HG02759 (cell line): ENCODE results near the gene TMEM202.
"Not testable (repeated sequence)": the region's sequence is repeated elsewhere in the genome, so short reads cannot be mapped to it uniquely, and the experiment has no call there.

Source experiments
- ATAC-seq: cut with Tn5 transposase; IDR thresholded peaks from one replicate; pipeline ENCODE4 v1.9.1; 2021; ENCODE audit warnings: mild to moderate bottlenecking, moderate library complexity; ENCODE audit not compliant: unreplicated experiment

The TMEM202 gene, protein sequence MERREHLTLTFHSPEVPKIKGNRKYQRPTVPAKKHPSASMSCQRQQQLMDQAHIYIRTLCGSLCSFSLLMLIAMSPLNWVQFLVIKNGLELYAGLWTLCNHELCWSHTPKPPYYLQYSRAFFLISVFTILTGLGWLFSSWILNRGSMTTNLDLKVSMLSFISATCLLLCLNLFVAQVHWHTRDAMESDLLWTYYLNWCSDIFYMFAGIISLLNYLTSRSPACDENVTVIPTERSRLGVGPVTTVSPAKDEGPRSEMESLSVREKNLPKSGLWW

DNA sequence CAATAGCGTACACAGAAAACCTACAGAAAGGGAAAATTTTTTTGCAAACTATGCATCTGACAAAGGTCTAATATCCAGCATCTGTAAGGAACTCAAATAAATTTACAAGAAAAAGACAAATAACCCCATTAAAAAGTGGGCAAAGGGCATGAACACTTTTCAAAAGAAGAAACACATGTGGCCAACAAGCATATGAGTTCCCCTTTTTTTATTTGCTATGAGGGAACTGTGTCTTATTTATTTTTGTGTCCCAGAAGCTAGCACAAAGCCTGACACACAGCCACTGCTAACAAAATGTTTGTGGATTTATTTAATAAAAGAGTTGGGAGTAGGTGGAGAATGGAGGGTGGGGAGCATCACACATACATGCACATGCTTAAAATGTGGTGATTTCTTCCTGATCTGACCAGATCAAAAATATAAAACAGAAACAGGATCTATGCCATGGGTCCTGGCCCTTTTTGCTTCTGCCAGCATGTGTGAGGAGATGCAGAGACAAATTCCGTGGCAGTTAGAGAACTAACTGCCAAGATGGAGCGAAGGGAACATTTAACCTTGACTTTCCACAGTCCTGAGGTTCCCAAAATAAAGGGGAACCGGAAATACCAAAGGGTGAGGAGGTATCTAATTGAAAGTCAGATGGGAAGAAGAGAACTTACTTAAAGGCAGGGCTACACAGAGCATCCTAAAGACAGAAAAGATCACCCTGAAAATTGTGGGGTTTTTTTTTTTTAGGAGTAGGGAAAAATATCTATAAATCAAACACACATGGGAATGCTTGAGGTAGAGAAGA is at the start of gene TMEM202:
TMEM202 (plus strand) TSS at position 510 of the 793 bp plus-strand sequence; CDS start at position 532, 22 bp downstream.
- ATAC-seq, result no peak

DNA sequence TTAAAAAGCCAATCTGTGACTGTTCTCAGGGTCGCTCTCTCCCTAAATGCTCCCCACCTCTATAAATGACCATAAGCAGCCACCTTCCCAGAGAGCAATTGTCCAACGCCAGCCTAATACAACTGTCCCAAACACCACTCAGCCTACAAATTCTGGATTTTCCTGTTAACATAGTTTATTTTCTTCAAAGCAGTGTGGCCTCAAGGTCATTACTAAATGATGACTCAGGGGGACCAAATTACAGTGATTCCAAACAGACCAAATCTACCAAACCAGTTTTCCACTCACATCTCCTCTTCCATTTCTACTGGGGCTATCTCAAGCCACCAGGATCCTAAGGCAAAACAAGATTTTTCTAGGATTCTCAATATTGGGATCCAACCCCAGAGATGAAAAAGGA is 44.8 kb upstream of the TMEM202 start:
- ATAC-seq, result no peak

DNA sequence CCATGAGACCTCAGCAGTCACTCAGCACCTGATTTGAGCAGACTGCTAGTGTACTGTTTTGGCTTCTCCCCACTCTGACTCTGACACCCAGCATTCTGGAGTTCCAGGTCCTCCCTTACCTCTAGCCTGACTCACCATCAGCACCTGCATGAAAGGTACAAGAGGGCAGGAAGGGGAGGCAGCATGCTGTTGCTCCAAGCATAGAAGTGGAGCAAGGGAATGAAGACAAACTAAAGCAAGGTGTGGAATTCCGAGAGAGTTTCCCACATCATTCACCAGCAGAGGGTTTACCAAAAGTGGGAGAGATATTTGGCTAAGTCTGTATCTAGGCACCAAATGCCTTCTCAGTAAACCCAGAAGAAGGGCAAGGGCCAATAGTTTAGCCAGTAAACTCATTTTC is 43.6 kb upstream of the TMEM202 start:
- no peak for ATAC-seq

DNA sequence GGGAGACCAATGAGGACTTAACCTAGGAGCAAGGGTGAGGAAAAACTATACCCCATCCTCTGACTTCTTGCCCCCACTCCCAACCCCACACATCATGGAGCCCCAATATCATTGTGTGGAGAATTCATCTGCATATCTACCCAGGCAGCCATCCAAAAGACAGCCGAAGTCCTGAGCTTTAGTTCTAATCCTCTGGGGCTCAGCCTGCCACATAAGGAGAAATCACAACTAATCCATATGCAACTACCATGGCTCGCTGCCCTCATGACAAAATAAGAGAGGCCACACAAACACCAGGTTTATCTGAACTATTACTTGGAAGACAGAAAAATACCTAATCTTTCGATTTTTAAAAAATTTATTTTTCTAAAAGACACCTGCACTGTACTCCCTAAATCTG is 40.0 kb upstream of the TMEM202 start:
- ATAC-seq, result no peak

DNA sequence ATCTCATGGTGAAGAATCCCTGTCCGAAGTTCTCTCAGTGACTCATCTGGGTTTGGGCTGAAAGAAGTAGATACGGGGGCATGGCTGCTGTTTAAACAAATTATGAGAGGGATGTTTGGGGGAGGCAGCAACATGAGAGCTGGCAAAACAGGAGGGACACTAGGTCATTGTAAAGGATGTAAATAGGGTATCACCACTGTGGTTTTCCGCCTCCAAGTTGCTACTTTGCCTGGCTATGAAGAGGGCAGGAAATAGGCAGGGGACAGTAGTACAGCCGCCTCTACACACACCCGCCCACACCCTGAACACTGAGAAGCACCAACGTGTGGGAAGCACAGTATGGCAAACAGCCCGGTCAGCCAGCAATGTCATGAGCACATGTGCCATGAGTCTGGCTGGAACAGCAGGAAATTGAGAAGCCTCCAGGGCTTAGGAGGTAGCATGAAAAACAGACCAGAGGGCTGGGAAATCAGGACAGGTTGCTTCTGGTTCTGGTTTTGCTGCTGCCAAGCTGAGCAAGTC is 39.4 kb upstream of the TMEM202 start:
- no peak for ATAC-seq

DNA sequence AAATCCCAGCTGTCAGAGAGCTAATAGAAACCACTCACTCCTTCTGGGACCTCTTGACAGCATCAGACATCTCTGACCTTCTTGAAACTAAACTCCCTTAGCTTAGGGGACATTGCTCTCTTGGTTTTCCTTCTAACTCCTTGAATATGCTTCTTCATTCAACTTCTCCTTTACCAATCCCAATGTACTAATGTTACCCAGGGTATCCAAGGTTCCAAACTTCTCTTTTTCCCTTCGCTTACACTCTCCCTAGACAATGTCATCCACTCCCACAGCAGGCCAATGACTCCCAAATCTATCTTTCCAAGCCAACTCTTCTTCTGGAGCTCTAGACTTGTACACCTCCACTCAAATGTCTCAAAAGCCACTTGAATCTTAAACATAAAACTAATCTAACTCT is 36.9 kb upstream of the TMEM202 start:
- ATAC-seq, result no peak

DNA sequence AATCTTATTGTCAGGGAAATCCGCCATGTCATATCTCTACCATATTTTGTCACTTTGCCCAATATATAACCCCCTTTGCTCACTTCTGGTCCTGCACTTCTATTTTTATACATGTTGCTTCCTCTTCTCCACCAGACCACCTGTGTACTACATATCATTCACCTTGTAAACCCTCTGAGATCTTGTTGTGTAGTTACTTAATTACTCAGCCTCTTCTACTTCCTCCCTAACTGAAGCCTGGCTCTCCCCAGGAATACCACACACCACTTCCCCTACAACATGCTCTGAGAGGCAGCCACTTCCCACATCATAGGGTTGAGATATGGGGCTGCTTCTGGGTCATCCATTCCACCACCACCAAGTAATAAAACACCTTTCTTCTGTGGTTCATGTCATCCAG is 32.3 kb upstream of the TMEM202 start:
- ATAC-seq, result peak; percentile 88

DNA sequence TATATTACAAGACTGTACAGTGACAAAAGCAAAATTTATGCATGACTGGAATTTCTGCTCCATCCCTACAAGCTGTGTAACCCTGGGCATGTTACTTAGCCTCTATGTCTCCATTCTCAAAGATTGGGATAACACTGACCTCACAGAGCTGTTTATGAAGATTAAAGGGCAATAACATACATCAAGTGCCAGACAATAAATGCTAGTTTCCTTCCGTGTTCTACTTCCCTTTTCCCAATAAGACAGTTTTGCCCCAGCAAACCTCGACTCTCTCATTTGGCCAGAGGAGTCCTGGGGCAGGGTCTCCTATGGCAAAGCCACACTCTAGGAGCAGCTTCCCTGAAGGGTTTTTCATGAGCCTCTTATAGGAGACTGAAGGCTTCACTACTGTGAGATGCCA is 29.8 kb upstream of the TMEM202 start:
- ATAC-seq, result no peak

DNA sequence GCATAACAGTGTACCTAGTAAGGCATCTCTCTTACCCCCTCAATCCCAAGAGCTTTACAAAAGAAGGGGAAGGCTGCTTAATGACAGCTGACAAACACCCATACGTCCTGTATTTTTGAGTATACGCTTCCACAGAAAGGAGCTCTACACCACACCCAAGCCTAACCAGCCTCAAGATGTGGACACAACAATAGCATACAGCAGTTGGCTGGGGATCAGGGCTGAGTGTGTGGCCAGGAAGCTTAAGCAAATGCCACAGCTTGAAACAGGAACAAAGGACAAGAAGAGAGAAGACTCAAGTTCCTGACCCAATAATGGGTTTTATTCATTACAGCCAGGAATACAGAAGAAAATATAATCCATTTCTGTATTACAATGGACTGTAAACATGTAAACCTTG is 29.2 kb upstream of the TMEM202 start:
- ATAC-seq, result no peak

DNA sequence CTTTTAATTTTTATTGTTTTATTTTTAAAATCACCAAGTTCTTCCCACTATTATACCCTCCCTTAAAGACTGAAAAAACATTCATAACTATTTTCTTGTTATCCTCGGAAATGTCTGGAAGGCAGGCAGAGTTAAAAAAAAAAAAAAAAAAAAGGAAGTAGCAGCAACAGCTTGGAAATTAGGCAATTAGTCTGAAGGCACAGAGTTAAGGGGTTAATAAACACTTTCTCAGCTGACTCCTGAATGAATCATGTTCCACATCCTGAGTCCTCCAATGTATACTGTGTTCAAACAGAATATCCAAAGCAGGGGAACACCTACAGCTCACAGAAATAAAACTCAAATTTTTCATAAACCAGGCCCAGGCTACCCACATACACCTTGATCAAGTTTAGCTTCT is 28.1 kb upstream of the TMEM202 start:
- no peak for ATAC-seq

DNA sequence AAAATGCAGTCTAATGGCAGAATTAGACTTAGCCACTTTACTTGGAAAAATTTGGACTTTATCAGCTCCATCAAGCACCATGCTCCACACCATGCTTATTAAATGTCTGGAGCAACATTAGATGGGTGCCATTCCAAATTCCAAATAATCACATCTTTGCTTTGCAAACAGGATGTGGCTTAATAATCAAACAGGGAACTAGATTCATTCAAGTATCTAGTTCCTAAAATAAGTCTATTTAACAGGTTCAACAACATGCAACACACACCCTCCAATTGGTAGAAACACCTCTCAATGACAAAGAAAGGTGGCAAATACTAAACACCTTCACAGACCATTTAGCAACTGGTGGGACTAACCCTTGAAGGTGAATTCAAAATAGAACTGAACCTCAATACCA is 25.7 kb upstream of the TMEM202 start:
- ATAC-seq, result no peak

DNA sequence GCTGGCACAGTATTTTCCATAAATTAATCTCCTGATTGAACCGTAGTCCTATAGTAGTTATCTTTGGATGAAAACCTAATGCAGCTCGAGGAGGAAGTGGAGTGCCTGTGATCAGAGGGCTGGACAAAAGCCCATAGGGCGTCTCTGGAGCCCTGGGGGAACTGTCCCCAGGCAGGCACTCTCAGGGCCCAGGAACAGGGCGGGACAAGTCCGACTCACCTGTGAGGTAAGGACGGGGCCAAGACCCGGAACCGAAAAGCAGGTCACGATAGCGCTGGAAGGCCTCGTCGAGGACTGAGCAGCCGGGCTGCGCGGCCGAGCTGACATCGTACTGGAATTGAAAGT is 22.6 kb upstream of the TMEM202 start:
- peak; percentile 52 for ATAC-seq

DNA sequence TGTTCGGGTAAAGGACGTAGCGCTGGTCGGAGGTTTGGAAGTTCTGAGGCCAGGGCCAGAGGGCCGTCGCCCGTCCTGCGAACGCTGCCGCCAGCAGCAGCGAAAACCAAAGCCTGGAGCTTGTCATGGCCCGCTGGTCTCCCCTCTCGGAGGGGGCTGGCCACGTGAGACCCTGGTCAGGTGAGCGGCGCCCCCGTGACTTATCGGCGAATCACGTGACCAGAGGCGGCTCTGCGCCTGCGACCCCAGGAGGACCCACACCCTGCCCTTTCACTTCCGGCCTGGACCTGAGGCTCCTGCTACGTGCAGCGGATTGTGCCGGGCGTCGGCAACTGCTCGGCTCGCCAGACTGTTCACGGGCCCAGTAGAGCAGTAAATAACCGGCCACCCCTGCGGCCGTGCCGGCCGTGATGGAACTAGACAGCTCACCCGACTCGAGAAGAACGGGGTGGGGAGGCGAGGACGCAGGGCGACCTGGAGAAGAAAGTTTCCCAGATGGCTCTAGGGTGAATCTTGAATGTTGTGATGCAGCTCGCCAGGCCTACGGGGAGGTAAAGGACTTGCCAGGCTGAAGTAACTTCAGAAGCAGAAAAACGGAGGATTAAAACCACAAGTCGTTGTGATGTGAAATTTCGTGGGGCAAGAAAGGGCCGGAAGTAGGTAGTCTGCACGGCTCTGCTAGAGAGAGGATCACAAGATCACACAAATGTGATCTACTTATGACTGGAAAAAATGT is 22.1 kb upstream of the TMEM202 start, which contains the start of gene HEXA:
HEXA (minus strand) TSS at position 169 of the 736 bp plus-strand sequence; CDS start at position 127, 42 bp downstream.
- ATAC-seq, result peak; percentile 91

DNA sequence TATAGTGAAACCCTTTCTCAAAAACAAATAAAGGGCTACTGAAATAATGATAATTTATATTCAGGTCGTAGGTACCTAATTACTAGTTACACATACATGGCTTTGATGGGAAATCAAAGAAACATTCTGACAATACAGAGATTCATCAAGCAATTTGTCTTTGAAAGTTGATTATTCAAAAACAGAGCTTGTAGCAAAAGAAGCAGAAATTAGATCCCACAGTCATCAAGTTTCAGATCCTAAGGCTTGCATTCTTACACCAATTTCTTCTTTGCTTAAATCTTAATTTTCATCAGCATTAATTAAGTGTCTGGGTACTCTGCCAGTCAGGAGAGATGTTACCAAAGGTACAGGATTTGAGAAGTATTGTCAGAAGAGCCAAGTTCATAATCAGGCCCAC is 20.8 kb upstream of the TMEM202 start:
- ATAC-seq, result no peak

DNA sequence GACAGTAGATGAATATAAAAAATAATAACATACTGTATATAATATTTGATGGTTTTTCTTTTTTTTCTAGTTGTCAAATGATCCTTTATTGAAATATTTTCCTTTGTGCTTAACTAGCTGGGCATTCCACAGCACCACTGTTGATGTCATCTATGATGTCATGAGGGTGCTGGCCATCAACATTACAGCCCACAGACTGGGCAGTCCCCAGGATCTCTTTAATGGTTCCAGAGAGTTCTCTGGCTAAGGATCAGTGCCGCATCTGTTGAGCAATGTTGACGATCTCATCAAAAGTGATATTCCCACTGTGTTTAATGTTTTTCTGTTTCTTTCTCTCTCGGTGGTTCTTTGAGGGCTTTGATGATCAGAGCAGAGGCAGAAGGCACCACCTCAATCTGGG is 19.0 kb upstream of the TMEM202 start:
- not testable (repeated sequence) for ATAC-seq

DNA sequence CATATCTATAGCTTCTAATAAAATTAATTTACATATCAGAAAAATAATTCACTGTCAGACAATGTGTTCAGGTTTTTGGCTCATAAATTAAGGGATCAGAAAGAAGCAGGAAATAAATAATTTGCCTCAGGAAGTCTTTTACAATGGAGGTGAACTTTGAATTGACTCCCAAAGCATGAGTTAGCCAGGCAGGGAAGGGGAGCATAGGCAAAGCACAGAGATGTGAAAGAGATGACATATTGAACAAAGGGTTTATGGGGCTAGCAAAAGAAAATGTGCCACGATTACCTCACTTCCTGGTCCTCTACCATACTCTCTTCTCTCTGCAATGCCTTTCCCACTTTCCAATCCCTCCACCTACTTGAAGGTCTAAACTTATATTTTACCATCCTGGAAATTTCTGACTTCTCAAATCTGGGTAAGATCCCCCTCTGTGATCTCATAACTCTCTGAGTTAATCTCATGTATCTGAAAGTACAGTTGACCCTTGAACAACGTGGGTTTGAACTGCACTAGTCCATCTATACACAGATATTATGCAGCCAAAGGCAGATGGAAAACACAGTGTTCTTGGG is 18.2 kb upstream of the TMEM202 start:
- no peak for ATAC-seq

DNA sequence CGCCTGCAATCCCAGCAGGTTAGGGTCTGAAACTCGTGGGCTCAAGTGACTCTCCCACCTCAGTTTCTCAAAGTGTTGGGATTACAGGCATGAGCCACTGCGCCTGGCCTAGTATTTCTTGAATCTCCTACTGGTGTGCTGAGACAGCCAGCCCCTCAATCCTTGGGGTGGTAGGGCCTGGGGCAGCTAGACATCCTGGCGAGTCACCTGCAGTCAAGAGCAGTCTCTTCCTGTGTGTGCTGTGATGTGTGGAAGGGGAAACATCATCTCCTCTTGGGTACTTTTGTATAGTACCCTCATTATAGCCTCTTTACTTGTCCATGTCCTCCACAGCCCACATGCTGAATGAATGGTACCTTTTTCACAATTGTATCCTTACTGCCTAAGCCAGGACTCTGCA is 17.4 kb upstream of the TMEM202 start:
- ATAC-seq, result no peak

DNA sequence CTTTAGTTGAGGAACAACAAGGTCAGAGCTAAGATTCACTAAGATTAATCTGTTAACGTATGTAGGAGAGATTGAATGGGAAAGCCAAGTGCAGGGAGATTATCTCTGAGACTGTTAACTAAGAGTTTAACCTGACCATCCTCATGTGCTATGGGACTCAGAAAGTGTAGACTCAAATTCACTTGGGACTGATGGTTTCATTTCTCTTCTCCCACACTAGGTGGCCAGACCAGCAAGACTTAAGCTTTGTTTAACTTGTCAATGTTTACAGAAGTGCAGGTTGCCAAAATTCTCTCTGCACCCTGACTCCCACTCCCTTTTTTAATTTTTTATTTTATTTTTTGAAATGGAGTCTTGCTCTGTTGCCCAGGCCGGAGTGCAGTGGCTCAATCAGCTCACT is 16.0 kb upstream of the TMEM202 start:
- no peak for ATAC-seq

DNA sequence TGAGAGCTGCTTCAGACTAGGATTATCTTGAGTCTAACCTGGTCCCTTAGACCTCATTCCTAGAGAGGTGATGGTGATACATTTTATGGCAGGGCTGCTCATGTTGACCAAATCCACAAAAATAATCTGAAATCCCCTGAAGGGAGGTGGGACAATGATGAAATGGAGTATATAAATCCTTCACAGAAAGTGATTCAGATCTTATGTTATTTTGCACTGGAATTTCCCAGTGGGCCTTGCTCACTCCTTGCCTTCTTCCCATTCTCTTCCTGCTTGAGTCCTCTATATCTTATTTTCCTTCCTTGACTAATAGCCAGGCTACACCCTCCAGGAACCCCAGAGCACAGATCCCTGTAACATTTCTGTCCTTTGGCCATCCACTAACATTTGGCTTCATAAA is 10.4 kb upstream of the TMEM202 start:
- ATAC-seq, result no peak

DNA sequence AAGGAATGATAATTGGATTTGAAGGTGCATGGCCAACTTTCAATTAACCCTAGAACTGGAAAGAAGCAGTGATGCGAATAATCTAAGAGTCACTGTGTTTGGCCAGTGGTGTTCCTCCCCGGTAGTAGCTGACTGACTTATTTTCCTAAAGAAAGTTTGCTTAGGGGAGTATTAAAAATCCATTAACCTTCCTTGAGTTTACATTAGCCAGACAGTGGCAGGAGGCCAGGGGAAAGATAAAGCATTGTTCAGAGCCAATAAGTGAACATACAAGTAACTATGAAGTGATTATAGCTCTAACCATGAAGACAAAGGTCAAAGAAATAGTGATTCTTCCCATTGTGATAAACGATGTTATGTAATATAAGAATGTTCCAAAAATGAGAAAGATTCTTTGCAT is 8.9 kb upstream of the TMEM202 start:
- ATAC-seq, result no peak

DNA sequence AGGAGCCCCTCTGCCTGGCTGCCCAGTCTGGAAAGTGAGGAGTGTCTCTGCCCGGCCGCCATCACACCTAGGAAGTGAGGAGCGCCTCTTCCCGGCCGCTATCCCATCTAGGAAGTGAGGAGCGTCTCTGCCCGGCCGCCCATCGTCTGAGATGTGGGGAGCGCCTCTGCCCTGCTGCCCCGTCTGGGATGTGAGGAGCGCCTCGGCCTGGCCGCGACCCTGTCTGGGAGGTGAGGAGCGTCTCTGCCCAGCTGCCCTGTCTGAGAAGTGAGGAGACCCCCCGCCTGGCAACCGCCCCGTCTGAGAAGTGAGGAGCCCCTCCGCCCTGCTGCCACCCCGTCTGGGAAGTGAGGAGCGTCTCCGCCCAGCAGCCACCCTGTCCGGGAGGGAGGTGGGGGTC is 1.8 kb upstream of the TMEM202 start:
- ATAC-seq, result not testable (repeated sequence)
